Endothelial cell of umbilical vein (primary cell): ENCODE measurements around the gene SCAF1. TPM values are rescaled to one million over a fixed set of nuclear protein-coding genes. Genes with fewer than 3 reads are reported as not detected.

Experiments
- BruUV-seq: library from RNA; stranded (reverse); fragments of 400-500 nt; replicated peaks from 2 replicates; lab custom pipeline; 2021; lab: Mats Ljungman, UMichigan
- CTCF ChIA-PET: fragments of 300-600, 350-600 bp; sonication (Branson Sonifier 250); formaldehyde crosslinking; loops from one replicate; lab custom pipeline; 2021; ENCODE audit warnings: antibody characterized with exemption, inconsistent platforms; lab: Charles Lee
- POLR2A ChIA-PET: fragments of 300-600, 350-600 bp; sonication (Branson Sonifier 250); formaldehyde crosslinking; loops from one replicate; lab custom pipeline; 2021; ENCODE audit warnings: antibody characterized with exemption, inconsistent platforms; lab: Charles Lee
- DNase-seq: peaks from one replicate; pipeline ENCODE4 v3.0.0-alpha.2; 2011; ENCODE audit warnings: low read depth, low spot score
- FAIRE-seq: peaks from 2 replicates; lab custom pipeline; 2011; peaks lifted over from hg19 to GRCh38; lab: Jason Lieb, UNC
- H2AFZ ChIP-seq: 2 replicates; pipeline ENCODE4 v1.6.0; 2012; ENCODE audit warnings: low read depth, low read length, control low read depth, inconsistent platforms
- H3K27ac ChIP-seq: 2 replicates; pipeline ENCODE4 v1.5.1; 2011; ENCODE audit warnings: low read depth, mild to moderate bottlenecking, control low read depth, low read length, moderate library complexity; ENCODE audit not compliant: insufficient read depth
- H3K27me3 ChIP-seq, 2 experiments: 2 replicates each; pipeline versions ENCODE4 v1.6.0 to v1.6.1; 2011; ENCODE audit warnings: low read length in 2 of 2, mixed read lengths in 1 of 2; ENCODE audit not compliant: control insufficient read depth in 2 of 2, insufficient read depth in 2 of 2
- H3K36me3 ChIP-seq, 2 experiments: 2 replicates in 1 of 2; 3 replicates in 1 of 2; pipeline ENCODE4 v1.5.1; 2011; ENCODE audit warnings: low read length in 2 of 2, mild to moderate bottlenecking in 1 of 2, moderate library complexity in 1 of 2; ENCODE audit not compliant: control insufficient read depth in 2 of 2, insufficient read depth in 2 of 2; ENCODE audit errors: extremely low read depth in 1 of 2
- H3K4me1 ChIP-seq: 3 replicates; pipeline ENCODE4 v1.5.1; 2011; ENCODE audit warnings: mild to moderate bottlenecking, low read length; ENCODE audit not compliant: control insufficient read depth, insufficient read depth; ENCODE audit errors: extremely low read depth
- H3K4me2 ChIP-seq: 2 replicates; pipeline ENCODE4 v1.6.1; 2011; ENCODE audit warnings: low read length, control low read depth, mixed read lengths; ENCODE audit not compliant: insufficient read depth
- H3K4me3 ChIP-seq, 3 experiments: fragments of 200-600 bp in 1 of 3; sonication (generic), shearing (Covaris generic) in 1 of 3; replicated peaks in 1 of 3; 2 replicates each; pipeline ENCODE4 v1.5.1; 2011 to 2016; ENCODE audit warnings: control low read depth in 3 of 3, low read length in 3 of 3, mild to moderate bottlenecking in 2 of 3, inconsistent platforms in 1 of 3, low read depth in 1 of 3, moderate library complexity in 1 of 3; ENCODE audit not compliant: insufficient read depth in 1 of 3
- H3K79me2 ChIP-seq: 2 replicates; pipeline ENCODE4 v1.6.0; 2012; ENCODE audit warnings: low read length, inconsistent platforms; ENCODE audit not compliant: control insufficient read depth, insufficient read depth
- H3K9ac ChIP-seq: replicated peaks from 2 replicates; pipeline ENCODE3; 2011; ENCODE audit warnings: low read length, control low read depth; ENCODE audit not compliant: insufficient read depth; ENCODE audit errors: extremely low read depth
- H3K9me1 ChIP-seq: replicated peaks from 3 replicates; pipeline ENCODE4 v1.6.0; 2011; ENCODE audit warnings: mild to moderate bottlenecking, low read length; ENCODE audit not compliant: control insufficient read depth, insufficient read depth; ENCODE audit errors: extremely low read depth
- H3K9me3 ChIP-seq: replicated peaks from 2 replicates; pipeline ENCODE4 v1.5.1; 2012; ENCODE audit warnings: low read length, inconsistent platforms; ENCODE audit not compliant: control insufficient read depth, insufficient read depth
- H4K20me1 ChIP-seq: replicated peaks from 2 replicates; pipeline ENCODE3; 2011; ENCODE audit warnings: mild to moderate bottlenecking, low read length; ENCODE audit not compliant: control insufficient read depth, insufficient read depth; ENCODE audit errors: extremely low read depth
- CTCF ChIP-seq, 2 donors: IDR thresholded peaks; 1 replicate in 1 of 2; 2 replicates in 1 of 2; pipeline ENCODE4 v1.5.1; 2011; ENCODE audit warnings: low read length in 2 of 2, mild to moderate bottlenecking in 2 of 2, moderate library complexity in 2 of 2, control low read depth in 1 of 2, inconsistent platforms in 1 of 2, low read depth in 1 of 2; ENCODE audit not compliant: insufficient read depth in 1 of 2; ENCODE audit errors: extremely low read depth in 1 of 2
- EZH2 ChIP-seq: IDR thresholded peaks from 2 replicates; pipeline ENCODE4 v1.6.1; 2012; ENCODE audit warnings: borderline replicate concordance, low read depth, mild to moderate bottlenecking, moderate library complexity, low read length, inconsistent platforms; ENCODE audit not compliant: severe bottlenecking
- FOS ChIP-seq: IDR thresholded peaks from 2 replicates; pipeline ENCODE4 v1.6.1; 2011; ENCODE audit warnings: mild to moderate bottlenecking, low read length, moderate library complexity, borderline replicate concordance; ENCODE audit not compliant: insufficient read depth
- JUN ChIP-seq: IDR thresholded peaks from 2 replicates; pipeline ENCODE4 v1.6.1; 2011; ENCODE audit warnings: borderline replicate concordance, low read depth; ENCODE audit not compliant: insufficient read length, insufficient read depth
- MYC ChIP-seq: IDR thresholded peaks from one replicate; pipeline ENCODE4 v1.6.1; 2011; ENCODE audit warnings: mild to moderate bottlenecking, low read depth, low read length
- POLR2A ChIP-seq: IDR thresholded peaks from 2 replicates; pipeline ENCODE4 v1.6.1; 2012; ENCODE audit warnings: low read depth, mild to moderate bottlenecking, control low read depth, low read length
- POLR2AphosphoS5 ChIP-seq: IDR thresholded peaks from 2 replicates; pipeline ENCODE4 v1.6.1; 2012; ENCODE audit warnings: low read depth, mild to moderate bottlenecking, control low read depth, low read length, moderate library complexity; ENCODE audit not compliant: insufficient read depth
- dilution Hi-C: fragments of 300-500 bp; cut with MboI; formaldehyde crosslinking; loops from one replicate; pipeline ENCODE4 v1.15.0; 2019; ENCODE audit warnings: low sequenced_read_pairs; ENCODE audit not compliant: extremely low pct_ligation_motif_present
- intact Hi-C: fragments of 100-400 bp; cut with micrococcal nuclease; formaldehyde crosslinking; loops from one replicate; pipeline ENCODE4 v1.10.0; 2022
- polyA plus RNA-seq, 4 experiments: library from polyadenylated mRNA; depleted of rRNA in 3 of 4; stranded (reverse) in 3 of 4; unstranded in 1 of 4; fragments of >200 nt; gene quantifications; 2 replicates each; pipeline versions ENCODE4 v1.2.1 to v1.2.3, GENCODE V29; 2011 to 2012; ENCODE audit warnings: missing spikeins in 1 of 4
- total RNA-seq: library from RNA; stranded (reverse); gene quantifications from 2 replicates; pipeline ENCODE4 v1.2.3, GENCODE V29; 2021

Gene SCAF1
- total and polyA plus RNA-seq, 2 donors (not counting 3 experiments of a cell fraction or from before 2014, with no cell fraction given): 13.3 to 75.8 TPM

GRCh38 chr19:49656456-49657109, 14.6 kb downstream of the SCAF1 start:
- POLR2A ChIA-PET: interaction anchor here (0.6 kb wide), 1 partner anchor 23 kb away, joined by 6 read pairs; no protein-coding TSS in a partner anchor
- intact Hi-C loops (no loop called here), dilution Hi-C loops (no loop called here)
- Histone ChIP-seq H3K27me3 (no peaks in the 10 kb centered on the region), H3K4me1 (no peaks in the 10 kb centered on the region), H3K9ac (no peak overlapping the region), H3K9me3 (no peaks in the 10 kb centered on the region), H3K79me2 (no peaks in the 10 kb centered on the region), H3K36me3 (peaks cover 22 to 67% of the 10 kb centered on the region in 2 experiments), H3K27ac (no peak overlapping the region), H3K9me1 (no peaks in the 10 kb centered on the region), H3K4me3 (no peak overlapping the region), H3K4me2 (no peak overlapping the region), H4K20me1 (no peaks in the 10 kb centered on the region), H2AFZ (no peak overlapping the region)
- DNase-seq (no peak), FAIRE-seq (no peak)
- no TSS peak for BruUV-seq
- CTCF ChIA-PET: interaction anchor here (1.3 to 1.6 kb wide), 2 partner anchors 8 to 15 kb away, joined by 3 to 6 read pairs; no protein-coding TSS in a partner anchor
- TF ChIP-seq POLR2AphosphoS5 (no peak), POLR2A (no peak), EZH2 (no peak), FOS (no peak), MYC (no peak), CTCF (IDR thresholded peaks at IDR 0.05; ENCODE audit: extremely low read depth in 1 of 2, insufficient read depth in 1 of 2, low read depth in 1 of 2, low read length in 2 of 2) (no peak), JUN (no peak)
